IMR-90 (cell line): ENCODE results near the gene SDK1. TPM values are rescaled to one million over a fixed set of nuclear protein-coding genes. Genes with fewer than 3 reads are reported as not detected.

ENCODE experiments used
- ATAC-seq: fragments of 200-7000 bp; cut with Tn5 transposase; 2 replicates; pipeline ENCODE4 v1.9.1; 2020; ENCODE audit warnings: low read depth, mild to moderate bottlenecking, moderate library complexity
- BruUV-seq: library from RNA; stranded (reverse); fragments of 400-500 nt; replicated peaks from 2 replicates; lab custom pipeline; 2021; lab: Mats Ljungman, UMichigan
- CTCF ChIA-PET: fragments of 300-600 bp; formaldehyde crosslinking; extraction: SDS; loops from one replicate; lab custom pipeline; 2021; ENCODE audit warnings: antibody characterized with exemption; lab: Yijun Ruan, JAX
- POLR2A ChIA-PET: fragments of 300-600 bp; sonication (Branson Sonifier 250); formaldehyde crosslinking; loops from one replicate; lab custom pipeline; 2022; ENCODE audit warnings: antibody characterized with exemption; ENCODE audit not compliant: unreplicated experiment; lab: Charles Lee
- DNase-seq: peaks from one replicate; pipeline ENCODE4 v3.0.0; 2013
- H2AFZ ChIP-seq: replicated peaks from 2 replicates; pipeline ENCODE3; 2013; ENCODE audit warnings: low read length, mild to moderate bottlenecking; ENCODE audit not compliant: poor library complexity
- H2AK5ac ChIP-seq: 2 replicates; pipeline ENCODE4 v1.6.1; 2013; ENCODE audit warnings: low read depth, low read length, inconsistent platforms
- H2AK9ac ChIP-seq: replicated peaks from 2 replicates; pipeline ENCODE3; 2013; ENCODE audit warnings: mild to moderate bottlenecking, low read depth, low read length, moderate library complexity; ENCODE audit not compliant: poor library complexity
- H2BK120ac ChIP-seq: 2 replicates; pipeline ENCODE4 v1.6.1; 2013; ENCODE audit warnings: low read depth, low read length, inconsistent platforms
- H2BK15ac ChIP-seq: 3 replicates; pipeline ENCODE4 v1.6.1; 2013; ENCODE audit warnings: low read depth, low read length, inconsistent platforms
- H2BK20ac ChIP-seq: 2 replicates; pipeline ENCODE4 v1.6.1; 2013; ENCODE audit warnings: low read depth, mild to moderate bottlenecking, inconsistent platforms, low read length, moderate library complexity
- H2BK5ac ChIP-seq: 2 replicates; pipeline ENCODE4 v1.6.1; 2013; ENCODE audit warnings: mild to moderate bottlenecking, low read depth, low read length, inconsistent platforms; ENCODE audit not compliant: poor library complexity, severe bottlenecking
- H3K14ac ChIP-seq: replicated peaks from 2 replicates; pipeline ENCODE4 v1.6.1; 2013; ENCODE audit warnings: low read depth, low read length, inconsistent platforms
- H3K18ac ChIP-seq: 2 replicates; pipeline ENCODE4 v1.6.1; 2013; ENCODE audit warnings: low read depth, low read length, control low read depth
- H3K23ac ChIP-seq: 2 replicates; pipeline ENCODE4 v1.6.1; 2013; ENCODE audit warnings: low read depth, low read length, inconsistent platforms
- H3K27ac ChIP-seq: 2 replicates; pipeline ENCODE4 v1.5.1; 2013; ENCODE audit warnings: mild to moderate bottlenecking, control low read depth, low read length; ENCODE audit not compliant: insufficient read depth
- H3K27me3 ChIP-seq: 2 replicates; pipeline ENCODE4 v1.6.1; 2013; ENCODE audit warnings: low read length; ENCODE audit not compliant: control insufficient read depth, insufficient read depth
- H3K36me3 ChIP-seq: 2 replicates; pipeline ENCODE4 v1.6.1; 2013; ENCODE audit warnings: low read length, mixed read lengths; ENCODE audit not compliant: control insufficient read depth, insufficient read depth
- H3K4ac ChIP-seq: 2 replicates; pipeline ENCODE4 v1.6.1; 2013; ENCODE audit warnings: low read depth, low read length, inconsistent platforms
- H3K4me1 ChIP-seq: 2 replicates; pipeline ENCODE4 v1.6.1; 2013; ENCODE audit warnings: low read length, mixed read lengths; ENCODE audit not compliant: control insufficient read depth, insufficient read depth
- H3K4me2 ChIP-seq: 2 replicates; pipeline ENCODE4 v1.6.1; 2013; ENCODE audit warnings: low read depth, mild to moderate bottlenecking, control low read depth, low read length, moderate library complexity
- H3K4me3 ChIP-seq: 2 replicates; pipeline ENCODE4 v1.5.1; 2013; ENCODE audit warnings: low read depth, mild to moderate bottlenecking, control low read depth, low read length, moderate library complexity; ENCODE audit not compliant: insufficient read depth
- H3K56ac ChIP-seq: 2 replicates; pipeline ENCODE4 v1.6.1; 2013; ENCODE audit warnings: low read length, inconsistent platforms; ENCODE audit not compliant: insufficient read depth; ENCODE audit errors: extremely low read depth
- H3K79me1 ChIP-seq, 2 experiments: 2 replicates each; pipeline ENCODE4 v1.6.1; 2013; ENCODE audit warnings: low read length in 2 of 2, inconsistent platforms in 1 of 2, low read depth in 1 of 2
- H3K9ac ChIP-seq: 2 replicates; pipeline ENCODE4 v1.6.1; 2013; ENCODE audit warnings: low read depth, low read length, control low read depth
- H3K9me1 ChIP-seq: 2 replicates; pipeline ENCODE4 v1.6.1; 2013; ENCODE audit warnings: low read length, inconsistent platforms; ENCODE audit not compliant: insufficient read depth
- H3K9me3 ChIP-seq: 2 replicates; pipeline ENCODE4 v1.6.1; 2013; ENCODE audit warnings: low read length; ENCODE audit not compliant: control insufficient read depth, insufficient read depth
- H4K20me1 ChIP-seq: 2 replicates; pipeline ENCODE4 v1.6.1; 2013; ENCODE audit warnings: low read length, inconsistent platforms; ENCODE audit not compliant: insufficient read depth
- H4K5ac ChIP-seq: 2 replicates; pipeline ENCODE4 v1.6.1; 2013; ENCODE audit warnings: mild to moderate bottlenecking, low read depth, low read length, control low read depth
- H4K8ac ChIP-seq, 2 experiments: 2 replicates each; pipeline ENCODE4 v1.6.1; 2013; ENCODE audit warnings: low read depth in 2 of 2, low read length in 2 of 2, control low read depth in 1 of 2, inconsistent platforms in 1 of 2
- H4K91ac ChIP-seq: 2 replicates; pipeline ENCODE4 v1.6.1; 2013; ENCODE audit warnings: low read depth, low read length, inconsistent platforms; ENCODE audit not compliant: insufficient read depth
- FOS ChIP-seq: fragments of 150-350 bp; IDR thresholded peaks from 2 replicates; pipeline ENCODE4 v1.6.1; 2016; ENCODE audit warnings: low read depth, low read length
- MAFK ChIP-seq: IDR thresholded peaks from 2 replicates; pipeline ENCODE4 v1.6.1; 2012; ENCODE audit warnings: low read depth, low read length, improper control_type of control experiment
- MXI1 ChIP-seq: IDR thresholded peaks from 2 replicates; pipeline ENCODE4 v1.6.1; 2012; ENCODE audit warnings: low read depth, mild to moderate bottlenecking, low read length, moderate library complexity, borderline replicate concordance
- WGBS, 2 experiments: methylation state at CpG; one replicate each; pipeline versions ENCODE4 v1.1.5 to v1.1.7; 2013; ENCODE audit warnings: missing lambda C conversion rate in 2 of 2; ENCODE audit not compliant: insufficient read length in 1 of 2; ENCODE audit errors: extremely low coverage in 2 of 2; 5-methylcytosine and 5-hydroxymethylcytosine counted together
- dilution Hi-C: fragments of 300-500 bp; cut with HindIII; formaldehyde crosslinking; loops from one replicate; pipeline ENCODE4 v1.14.3; 2018; ENCODE audit warnings: low sequenced_read_pairs; ENCODE audit not compliant: unreplicated experiment
- in situ Hi-C: fragments of 300-500 bp; cut with MboI; formaldehyde crosslinking; loops from 3 replicates; pipeline ENCODE4 v1.14.3; 2019; ENCODE audit warnings: low sequenced_read_pairs, inconsistent platforms, mixed read lengths
- intact Hi-C: fragments of 100-400 bp; cut with micrococcal nuclease; formaldehyde crosslinking; loops from 2 replicates; pipeline ENCODE4 v1.10.0; 2022
- polyA plus RNA-seq, 3 experiments: library from polyadenylated mRNA; depleted of rRNA; stranded (reverse); fragments of >200 nt; gene quantifications; 2 replicates each; pipeline ENCODE4 v1.2.3, GENCODE V29; 2012; ENCODE audit warnings: low replicate concordance in 1 of 3
- total RNA-seq: library from RNA; depleted of rRNA; stranded (reverse); fragments of >200 nt; gene quantifications from 2 replicates; pipeline ENCODE4 v1.2.3, GENCODE V29; 2012
- TF ChIP-seq, protein P1 (sequence below): fragments of 150-350 bp; IDR thresholded peaks from 2 replicates; pipeline ENCODE4 v1.6.1; 2016; ENCODE audit warnings: low read depth, mild to moderate bottlenecking, low read length, moderate library complexity, borderline replicate concordance

Gene SDK1
- total and polyA plus RNA-seq, 2 of the 4 experiments (the other 2 are of a cell fraction), result 1.5 to 1.6 TPM

DNA sequence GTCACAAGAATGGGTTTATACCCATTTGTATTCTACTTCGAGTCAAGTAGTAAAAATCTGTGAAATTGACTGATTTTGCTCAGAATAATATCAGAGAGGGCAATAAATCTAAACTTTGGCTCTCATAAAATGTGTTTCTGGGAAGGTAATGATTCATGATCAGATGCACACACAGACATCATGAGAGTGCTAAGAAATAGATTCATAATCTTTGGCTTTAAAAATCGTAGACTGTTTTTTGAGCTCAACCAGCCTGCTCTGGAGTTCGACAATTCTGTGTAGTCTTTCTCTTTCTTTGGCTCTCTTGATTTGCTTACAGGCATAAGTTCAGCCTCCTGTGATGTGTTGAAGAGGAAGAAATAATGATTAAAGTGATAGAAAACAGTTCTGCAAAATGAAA lies 494.7 kb downstream of the SDK1 start:
- H4K20me1 ChIP-seq, result no peaks in the 10 kb centered on the region
- H4K91ac ChIP-seq, result no peak overlapping the region
- POLR2A ChIA-PET, result no interaction called here
- H3K9ac ChIP-seq, result no peak overlapping the region
- no peak for ATAC-seq
- H2BK120ac ChIP-seq, result no peak overlapping the region
- H2AK5ac ChIP-seq, result no peak overlapping the region
- H3K79me1 ChIP-seq, result no peaks in the 10 kb centered on the region
- no peak overlapping the region for H3K18ac ChIP-seq
- no peak overlapping the region for H2AFZ ChIP-seq
- no peak overlapping the region for H2BK15ac ChIP-seq
- no peak overlapping the region for H3K14ac ChIP-seq
- TF ChIP-seq MAFK (no peak), MXI1 (no peak), FOS (no peak)
- TF ChIP-seq, protein P1, sequence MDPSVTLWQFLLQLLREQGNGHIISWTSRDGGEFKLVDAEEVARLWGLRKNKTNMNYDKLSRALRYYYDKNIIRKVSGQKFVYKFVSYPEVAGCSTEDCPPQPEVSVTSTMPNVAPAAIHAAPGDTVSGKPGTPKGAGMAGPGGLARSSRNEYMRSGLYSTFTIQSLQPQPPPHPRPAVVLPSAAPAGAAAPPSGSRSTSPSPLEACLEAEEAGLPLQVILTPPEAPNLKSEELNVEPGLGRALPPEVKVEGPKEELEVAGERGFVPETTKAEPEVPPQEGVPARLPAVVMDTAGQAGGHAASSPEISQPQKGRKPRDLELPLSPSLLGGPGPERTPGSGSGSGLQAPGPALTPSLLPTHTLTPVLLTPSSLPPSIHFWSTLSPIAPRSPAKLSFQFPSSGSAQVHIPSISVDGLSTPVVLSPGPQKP, result no peak
- CTCF ChIA-PET, result no interaction called here
- dilution Hi-C loops (no loop called here), intact Hi-C loops (no loop called here), in situ Hi-C loops (no loop called here)
- no peaks in the 10 kb centered on the region for H3K4me1 ChIP-seq
- no peak overlapping the region for H2BK20ac ChIP-seq
- no peaks in the 10 kb centered on the region for H3K36me3 ChIP-seq
- H3K4ac ChIP-seq, result no peak overlapping the region
- no peak overlapping the region for H3K4me2 ChIP-seq
- no peak overlapping the region for H3K27ac ChIP-seq
- no peak for DNase-seq
- no peak overlapping the region for H3K56ac ChIP-seq
- no peaks in the 10 kb centered on the region for H3K27me3 ChIP-seq
- H3K9me3 ChIP-seq, result peaks cover 4% of the 10 kb centered on the region; the same call in 1 of the 2 replicates
- no peaks in the 10 kb centered on the region for H3K9me1 ChIP-seq
- no peak overlapping the region for H4K5ac ChIP-seq
- BruUV-seq, result no TSS peak
- no peak overlapping the region for H3K23ac ChIP-seq
- H2BK5ac ChIP-seq, result no peak overlapping the region
- no peak overlapping the region for H3K4me3 ChIP-seq
- no peak overlapping the region for H2AK9ac ChIP-seq
- WGBS, 2 experiments, result 62% methylated on average over 2 of the region's 3 CpGs; no CpG with 5 or more reads in 1 of the 2 experiments
- H4K8ac ChIP-seq, result no peak overlapping the region
